GM12878 (cell line): ENCODE results near the gene AAGAB. TPM values are rescaled to one million over a fixed set of nuclear protein-coding genes. Genes with fewer than 3 reads are reported as not detected.

ENCODE experiments used
- ATAC-seq: fragments of 200-7000 bp; cut with Tn5 transposase; 3 replicates; pipeline ENCODE4 v1.9.1; 2020; ENCODE audit warnings: mild to moderate bottlenecking, moderate library complexity
- BruUV-seq: library from RNA; stranded (reverse); fragments of 400-500 nt; replicated peaks from 2 replicates; lab custom pipeline; 2021; lab: Mats Ljungman, UMichigan
- CTCF ChIA-PET: fragments of 300-600 bp; sonication (Branson Sonifier 250); formaldehyde crosslinking; extraction: SDS; loops from one replicate; lab custom pipeline; 2021; ENCODE audit warnings: inconsistent platforms; lab: Yijun Ruan, JAX
- POLR2A ChIA-PET: fragments of 350-600 bp; formaldehyde crosslinking; extraction: SDS; loops from one replicate; lab custom pipeline; 2021; ENCODE audit warnings: inconsistent platforms; lab: Charles Lee
- RAD21 ChIA-PET: fragments of 300-600 bp; sonication (Branson Sonifier 250); formaldehyde crosslinking; loops from one replicate; lab custom pipeline; 2023; ENCODE audit warnings: antibody characterized with exemption; ENCODE audit not compliant: unreplicated experiment; lab: Charles Lee
- SMC1A ChIA-PET: fragments of 300-600 bp; sonication (Branson Sonifier 250); formaldehyde crosslinking; loops from one replicate; lab custom pipeline; 2023; ENCODE audit not compliant: unreplicated experiment, uncharacterized antibody; lab: Charles Lee
- DNase-seq: peaks from one replicate; pipeline ENCODE4 v3.0.0-alpha.2; 2011; ENCODE audit warnings: low read depth, low spot score
- FAIRE-seq: peaks from 3 replicates; lab custom pipeline; 2011; peaks lifted over from hg19 to GRCh38; lab: Jason Lieb, UNC
- H2AFZ ChIP-seq: 2 replicates; pipeline ENCODE4 v1.6.0; 2011; ENCODE audit warnings: low read depth, low read length, control low read depth; ENCODE audit not compliant: control insufficient read depth
- H3K27ac ChIP-seq: 2 replicates; pipeline ENCODE4 v1.5.1; 2011; ENCODE audit warnings: control low read depth; ENCODE audit not compliant: control insufficient read depth, insufficient read depth
- H3K27me3 ChIP-seq, 2 experiments: replicated peaks in 1 of 2; 2 replicates each; pipeline versions ENCODE4 v1.6.0 to v1.6.1; 2011; ENCODE audit warnings: low read length in 1 of 2; ENCODE audit not compliant: control insufficient read depth in 2 of 2, insufficient read depth in 2 of 2
- H3K36me3 ChIP-seq, 2 experiments: 2 replicates each; pipeline ENCODE4 v1.5.1; 2011; ENCODE audit warnings: low read length in 1 of 2; ENCODE audit not compliant: control insufficient read depth in 2 of 2, insufficient read depth in 2 of 2
- H3K4me1 ChIP-seq: 2 replicates; pipeline ENCODE4 v1.6.1; 2011; ENCODE audit warnings: mild to moderate bottlenecking, low read length, moderate library complexity, mixed read lengths; ENCODE audit not compliant: control insufficient read depth, insufficient read depth
- H3K4me2 ChIP-seq: 2 replicates; pipeline ENCODE4 v1.6.0; 2011; ENCODE audit warnings: control low read depth; ENCODE audit not compliant: control insufficient read depth, insufficient read depth
- H3K4me3 ChIP-seq: fragments of 200-600 bp; sonication (generic); 2 replicates; pipeline ENCODE4 v1.5.1; 2016
- H3K79me2 ChIP-seq: 2 replicates; pipeline ENCODE4 v1.6.0; 2011; ENCODE audit warnings: low read length; ENCODE audit not compliant: control insufficient read depth, insufficient read depth
- H3K9ac ChIP-seq: 2 replicates; pipeline ENCODE4 v1.8.0; 2011; ENCODE audit warnings: low read length, control low read depth, mixed read lengths; ENCODE audit not compliant: control insufficient read depth, insufficient read depth
- H3K9me3 ChIP-seq: replicated peaks from 3 replicates; pipeline ENCODE4 v1.5.1; 2011; ENCODE audit warnings: mild to moderate bottlenecking, low read length; ENCODE audit not compliant: control insufficient read depth, insufficient read depth
- H4K20me1 ChIP-seq: 2 replicates; pipeline ENCODE4 v1.6.0; 2011; ENCODE audit not compliant: control insufficient read depth, insufficient read depth
- POLR2A ChIP-seq: IDR thresholded peaks from 2 replicates; pipeline ENCODE4 v1.6.1; 2011; ENCODE audit warnings: low read depth, mild to moderate bottlenecking, low read length
- POLR2AphosphoS5 ChIP-seq: IDR thresholded peaks from 2 replicates; pipeline ENCODE4 v1.6.1; 2011; ENCODE audit warnings: mild to moderate bottlenecking, low read length, inconsistent platforms
- STAT1 ChIP-seq: fragments of 450-650 bp; conservative IDR thresholded peaks from 2 replicates; pipeline ENCODE4 v1.6.1; 2014; ENCODE audit warnings: antibody characterized with exemption, mild to moderate bottlenecking
- TAF1 ChIP-seq: IDR thresholded peaks from 2 replicates; pipeline ENCODE4 v1.6.1; 2011; ENCODE audit warnings: mild to moderate bottlenecking, low read depth, low read length, borderline replicate concordance
- WGBS: methylation state at CpG from one replicate; pipeline ENCODE4 v1.1.6; 2016; ENCODE audit warnings: low lambda C conversion rate; ENCODE audit not compliant: insufficient replicate concordance, insufficient coverage; ENCODE audit errors: missing lambda C conversion rate; 5-methylcytosine and 5-hydroxymethylcytosine counted together
- in situ Hi-C: fragments of 300-500 bp; cut with MboI; formaldehyde crosslinking; loops from 9 replicates; pipeline ENCODE4 v1.14.3; 2018; ENCODE audit warnings: mixed read lengths
- intact Hi-C: fragments of 100-400 bp; cut with micrococcal nuclease; formaldehyde crosslinking; loops from one replicate; pipeline ENCODE4 v1.14.2; 2022; ENCODE audit not compliant: unreplicated experiment
- polyA plus RNA-seq, 11 experiments: library from polyadenylated mRNA; depleted of rRNA in 4 of 11; unstranded in 6 of 11; stranded (reverse) in 5 of 11; fragments of >200 nt; fragmentation: Nextera tagmentation in 4 of 11; fragmentation: Illumina TruSeq in 1 of 11; extraction: Ambion mirVana in 4 of 11; extraction: Trizol in 1 of 11; gene quantifications; 1 replicate in 1 of 11; 2 replicates in 10 of 11; pipeline versions ENCODE4 v1.2.1 to v1.2.3, GENCODE V29; 2011 to 2016; ENCODE audit warnings: inconsistent platforms in 2 of 11, missing spikeins in 2 of 11, low read depth in 1 of 11
- total RNA-seq, 4 experiments: library from RNA; depleted of rRNA in 3 of 4; stranded (reverse); fragments of >200 nt in 3 of 4; fragmentation: Illumina TruSeq in 1 of 4; extraction: Trizol in 1 of 4; gene quantifications; 2 replicates each; pipeline versions ENCODE4 v1.2.1 to v1.2.3, GENCODE V29; 2013 to 2021
- TF ChIP-seq, protein P1 (sequence below): fragments of 450-650 bp; formaldehyde crosslinking; IDR thresholded peaks from 2 replicates; pipeline ENCODE4 v1.4.0; 2020; ENCODE audit warnings: mild to moderate bottlenecking, moderate library complexity
- TF ChIP-seq, protein P2 (sequence below): fragments of 450-650 bp; formaldehyde crosslinking; IDR thresholded peaks from 2 replicates; pipeline ENCODE4 v1.5.0; 2022; ENCODE audit warnings: mild to moderate bottlenecking, missing genetic modification characterization
- TF ChIP-seq, protein P3 (sequence below): IDR thresholded peaks from 2 replicates; pipeline ENCODE4 v1.6.1; 2011; ENCODE audit warnings: borderline replicate concordance, low read depth, mild to moderate bottlenecking, moderate library complexity, low read length; ENCODE audit not compliant: insufficient read depth, poor library complexity, severe bottlenecking

AAGAB gene
- total and polyA plus RNA-seq, 10 of the 15 experiments (the other 5 are each of a cell fraction or from before 2014, with no cell fraction given) = 11.4 to 62.3 (median 38.0) TPM

DNA sequence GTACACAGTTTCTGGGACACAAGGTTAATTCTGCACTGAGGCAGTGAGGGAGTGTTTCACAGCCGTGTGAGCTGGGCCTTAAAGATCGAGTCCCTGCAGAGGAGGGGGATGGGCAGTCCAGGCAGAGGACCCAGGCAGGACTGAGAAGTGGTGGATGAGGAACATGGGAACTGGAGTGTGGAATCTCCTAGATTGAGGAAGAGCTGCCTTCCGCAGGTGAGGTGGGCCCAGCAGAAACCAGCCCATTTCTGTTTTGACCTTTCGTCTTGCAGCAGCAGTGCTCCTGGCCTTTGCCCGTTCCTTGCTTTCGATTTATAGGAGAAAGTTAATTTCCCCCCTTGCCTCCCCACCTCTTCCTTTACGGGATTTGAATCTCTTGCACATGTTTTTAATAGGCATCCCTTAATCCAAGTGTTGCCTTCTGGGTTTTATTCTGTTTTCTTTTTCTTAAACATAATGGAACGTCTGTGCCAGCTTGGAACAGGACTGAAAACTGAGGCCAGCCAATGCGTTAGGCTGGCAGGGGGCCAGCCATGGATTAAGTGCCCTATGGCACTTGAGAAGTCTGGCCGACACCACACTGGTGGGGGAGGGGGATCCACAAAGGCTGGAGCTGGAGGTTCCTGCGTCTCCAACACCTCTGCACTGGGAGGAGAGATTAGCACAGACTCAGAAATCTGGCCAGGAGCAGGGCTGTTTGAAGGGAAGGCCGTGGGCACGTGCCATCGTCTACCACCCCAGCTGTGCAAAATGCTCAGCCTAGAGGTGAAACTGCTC lies 78.1 kb downstream of the AAGAB start:
- DNase-seq = no peak
- H3K9me3 ChIP-seq = no peaks in the 10 kb centered on the region
- SMC1A ChIA-PET = interaction anchor here (0.6 to 1.8 kb wide), 8 partner anchors 42 to 522 kb away, joined by 3 to 5 read pairs (median 3); no protein-coding TSS in a partner anchor
- TF ChIP-seq POLR2A (no peak), STAT1 (no peak), POLR2AphosphoS5 (no peak), TAF1 (no peak)
- TF ChIP-seq, protein P1, sequence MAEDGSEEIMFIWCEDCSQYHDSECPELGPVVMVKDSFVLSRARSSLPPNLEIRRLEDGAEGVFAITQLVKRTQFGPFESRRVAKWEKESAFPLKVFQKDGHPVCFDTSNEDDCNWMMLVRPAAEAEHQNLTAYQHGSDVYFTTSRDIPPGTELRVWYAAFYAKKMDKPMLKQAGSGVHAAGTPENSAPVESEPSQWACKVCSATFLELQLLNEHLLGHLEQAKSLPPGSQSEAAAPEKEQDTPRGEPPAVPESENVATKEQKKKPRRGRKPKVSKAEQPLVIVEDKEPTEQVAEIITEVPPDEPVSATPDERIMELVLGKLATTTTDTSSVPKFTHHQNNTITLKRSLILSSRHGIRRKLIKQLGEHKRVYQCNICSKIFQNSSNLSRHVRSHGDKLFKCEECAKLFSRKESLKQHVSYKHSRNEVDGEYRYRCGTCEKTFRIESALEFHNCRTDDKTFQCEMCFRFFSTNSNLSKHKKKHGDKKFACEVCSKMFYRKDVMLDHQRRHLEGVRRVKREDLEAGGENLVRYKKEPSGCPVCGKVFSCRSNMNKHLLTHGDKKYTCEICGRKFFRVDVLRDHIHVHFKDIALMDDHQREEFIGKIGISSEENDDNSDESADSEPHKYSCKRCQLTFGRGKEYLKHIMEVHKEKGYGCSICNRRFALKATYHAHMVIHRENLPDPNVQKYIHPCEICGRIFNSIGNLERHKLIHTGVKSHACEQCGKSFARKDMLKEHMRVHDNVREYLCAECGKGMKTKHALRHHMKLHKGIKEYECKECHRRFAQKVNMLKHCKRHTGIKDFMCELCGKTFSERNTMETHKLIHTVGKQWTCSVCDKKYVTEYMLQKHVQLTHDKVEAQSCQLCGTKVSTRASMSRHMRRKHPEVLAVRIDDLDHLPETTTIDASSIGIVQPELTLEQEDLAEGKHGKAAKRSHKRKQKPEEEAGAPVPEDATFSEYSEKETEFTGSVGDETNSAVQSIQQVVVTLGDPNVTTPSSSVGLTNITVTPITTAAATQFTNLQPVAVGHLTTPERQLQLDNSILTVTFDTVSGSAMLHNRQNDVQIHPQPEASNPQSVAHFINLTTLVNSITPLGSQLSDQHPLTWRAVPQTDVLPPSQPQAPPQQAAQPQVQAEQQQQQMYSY (CRISPR knock-in tag) = no peak
- TF ChIP-seq, protein P2, sequence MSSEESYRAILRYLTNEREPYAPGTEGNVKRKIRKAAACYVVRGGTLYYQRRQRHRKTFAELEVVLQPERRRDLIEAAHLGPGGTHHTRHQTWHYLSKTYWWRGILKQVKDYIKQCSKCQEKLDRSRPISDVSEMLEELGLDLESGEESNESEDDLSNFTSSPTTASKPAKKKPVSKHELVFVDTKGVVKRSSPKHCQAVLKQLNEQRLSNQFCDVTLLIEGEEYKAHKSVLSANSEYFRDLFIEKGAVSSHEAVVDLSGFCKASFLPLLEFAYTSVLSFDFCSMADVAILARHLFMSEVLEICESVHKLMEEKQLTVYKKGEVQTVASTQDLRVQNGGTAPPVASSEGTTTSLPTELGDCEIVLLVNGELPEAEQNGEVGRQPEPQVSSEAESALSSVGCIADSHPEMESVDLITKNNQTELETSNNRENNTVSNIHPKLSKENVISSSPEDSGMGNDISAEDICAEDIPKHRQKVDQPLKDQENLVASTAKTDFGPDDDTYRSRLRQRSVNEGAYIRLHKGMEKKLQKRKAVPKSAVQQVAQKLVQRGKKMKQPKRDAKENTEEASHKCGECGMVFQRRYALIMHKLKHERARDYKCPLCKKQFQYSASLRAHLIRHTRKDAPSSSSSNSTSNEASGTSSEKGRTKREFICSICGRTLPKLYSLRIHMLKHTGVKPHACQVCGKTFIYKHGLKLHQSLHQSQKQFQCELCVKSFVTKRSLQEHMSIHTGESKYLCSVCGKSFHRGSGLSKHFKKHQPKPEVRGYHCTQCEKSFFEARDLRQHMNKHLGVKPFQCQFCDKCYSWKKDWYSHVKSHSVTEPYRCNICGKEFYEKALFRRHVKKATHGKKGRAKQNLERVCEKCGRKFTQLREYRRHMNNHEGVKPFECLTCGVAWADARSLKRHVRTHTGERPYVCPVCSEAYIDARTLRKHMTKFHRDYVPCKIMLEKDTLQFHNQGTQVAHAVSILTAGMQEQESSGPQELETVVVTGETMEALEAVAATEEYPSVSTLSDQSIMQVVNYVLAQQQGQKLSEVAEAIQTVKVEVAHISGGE = no peak
- TF ChIP-seq, protein P3, sequence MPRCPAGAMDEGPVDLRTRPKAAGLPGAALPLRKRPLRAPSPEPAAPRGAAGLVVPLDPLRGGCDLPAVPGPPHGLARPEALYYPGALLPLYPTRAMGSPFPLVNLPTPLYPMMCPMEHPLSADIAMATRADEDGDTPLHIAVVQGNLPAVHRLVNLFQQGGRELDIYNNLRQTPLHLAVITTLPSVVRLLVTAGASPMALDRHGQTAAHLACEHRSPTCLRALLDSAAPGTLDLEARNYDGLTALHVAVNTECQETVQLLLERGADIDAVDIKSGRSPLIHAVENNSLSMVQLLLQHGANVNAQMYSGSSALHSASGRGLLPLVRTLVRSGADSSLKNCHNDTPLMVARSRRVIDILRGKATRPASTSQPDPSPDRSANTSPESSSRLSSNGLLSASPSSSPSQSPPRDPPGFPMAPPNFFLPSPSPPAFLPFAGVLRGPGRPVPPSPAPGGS = no peak
- TF ChIP-seq, all 136 proteins: peak for 0
- Histone ChIP-seq H3K9ac (no peak overlapping the region), H3K27ac (no peak overlapping the region), H3K36me3 (peaks cover 26 to 35% of the 10 kb centered on the region in 2 experiments), H3K4me1 (peaks cover 21% of the 10 kb centered on the region), H3K4me3 (no peak overlapping the region), H3K27me3 (no peaks in the 10 kb centered on the region), H3K4me2 (no peak overlapping the region), H2AFZ (no peak overlapping the region), H4K20me1 (no peaks in the 10 kb centered on the region), H3K79me2 (no peaks in the 10 kb centered on the region)
- intact Hi-C loops (no loop called here), in situ Hi-C loops (no loop called here)
- ChIA-PET RAD21 (interaction anchor here (0.5 to 0.7 kb wide), 3 partner anchors 25 to 280 kb away, joined by 3 to 5 read pairs (median 5); no protein-coding TSS in a partner anchor), POLR2A (interaction anchor here (1.3 to 1.6 kb wide), 2 partner anchors 56 to 75 kb away, joined by 3 to 6 read pairs; no protein-coding TSS in a partner anchor), CTCF (no interaction called here)
- 95% methylated on average over 14 of the region's 14 CpGs for WGBS
- ATAC-seq (no peak), FAIRE-seq (no peak)
- no TSS peak for BruUV-seq
